Smooth muscle cell (in vitro differentiated cells): ENCODE results near the gene ABL1. TPM values are rescaled to one million over a fixed set of nuclear protein-coding genes. Genes with fewer than 3 reads are reported as not detected.

Source experiments
- DNase-seq: peaks from one replicate; lab custom pipeline; 2025; ENCODE audit not compliant: unreplicated experiment; lab: John Stamatoyannopoulos, UW
- H2AFZ ChIP-seq: fragments of 200-600 bp; sonication (generic); 2 replicates; pipeline ENCODE4 v1.6.0; 2016; ENCODE audit warnings: antibody characterized with exemption, low read depth, mild to moderate bottlenecking
- H3F3A ChIP-seq: fragments of 200-600 bp; sonication (generic); 2 replicates; pipeline ENCODE4 v1.6.0; 2017; ENCODE audit warnings: antibody characterized with exemption, low read depth
- H3K27ac ChIP-seq: fragments of 200-600 bp; sonication (generic); 2 replicates; pipeline ENCODE4 v1.5.1; 2016; ENCODE audit warnings: low read depth, mild to moderate bottlenecking
- H3K27me3 ChIP-seq: fragments of 200-600 bp; sonication (generic); 2 replicates; pipeline ENCODE4 v1.6.1; 2016; ENCODE audit warnings: low read depth, mild to moderate bottlenecking
- H3K36me3 ChIP-seq: fragments of 200-600 bp; sonication (generic); 2 replicates; pipeline ENCODE4 v1.5.1; 2016; ENCODE audit warnings: low read depth
- H3K4me1 ChIP-seq: fragments of 200-600 bp; sonication (generic); 2 replicates; pipeline ENCODE4 v1.5.1; 2016; ENCODE audit warnings: low read depth
- H3K4me2 ChIP-seq: fragments of 200-600 bp; sonication (generic); 2 replicates; pipeline ENCODE4 v1.6.0; 2016; ENCODE audit warnings: mild to moderate bottlenecking
- H3K4me3 ChIP-seq: fragments of 200-600 bp; sonication (generic); 2 replicates; pipeline ENCODE4 v1.5.1; 2016; ENCODE audit warnings: mild to moderate bottlenecking
- H3K79me2 ChIP-seq: fragments of 200-600 bp; sonication (generic); 2 replicates; pipeline ENCODE4 v1.6.0; 2016; ENCODE audit warnings: low read depth, mild to moderate bottlenecking
- H3K9ac ChIP-seq: fragments of 200-600 bp; sonication (generic); 2 replicates; pipeline ENCODE4 v1.6.0; 2016; ENCODE audit warnings: low read depth
- H3K9me3 ChIP-seq: fragments of 200-600 bp; sonication (generic); replicated peaks from 2 replicates; pipeline ENCODE4 v1.5.1; 2016; ENCODE audit warnings: low read depth
- H4K20me1 ChIP-seq: fragments of 200-600 bp; sonication (generic); 2 replicates; pipeline ENCODE4 v1.6.0; 2016; ENCODE audit warnings: low read depth
- WGBS: methylation state at CpG from one replicate; pipeline ENCODE4 v1.1.7; 2016; ENCODE audit warnings: low lambda C conversion rate; 5-methylcytosine and 5-hydroxymethylcytosine counted together
- polyA plus RNA-seq: library from polyadenylated mRNA; unstranded; fragments of >200 nt; fragmentation: Nextera tagmentation; extraction: Ambion mirVana; gene quantifications from 2 replicates; pipeline ENCODE4 v1.2.1, GENCODE V29; 2016
- total RNA-seq: library from RNA; depleted of rRNA; stranded (reverse); fragments of >200 nt; gene quantifications from 2 replicates; pipeline ENCODE4 v1.2.3, GENCODE V29; 2014
- TF ChIP-seq, protein P1 (sequence below): fragments of 200-600 bp; sonication (generic); IDR thresholded peaks from 2 replicates; pipeline ENCODE4 v1.5.1; 2017; ENCODE audit warnings: borderline replicate concordance, mild to moderate bottlenecking, antibody characterized with exemption; ENCODE audit not compliant: insufficient read depth, poor library complexity, severe bottlenecking

Gene ABL1
- total and polyA plus RNA-seq, 2 experiments from 2014 or later, result 38.2 to 51.0 TPM

DNA sequence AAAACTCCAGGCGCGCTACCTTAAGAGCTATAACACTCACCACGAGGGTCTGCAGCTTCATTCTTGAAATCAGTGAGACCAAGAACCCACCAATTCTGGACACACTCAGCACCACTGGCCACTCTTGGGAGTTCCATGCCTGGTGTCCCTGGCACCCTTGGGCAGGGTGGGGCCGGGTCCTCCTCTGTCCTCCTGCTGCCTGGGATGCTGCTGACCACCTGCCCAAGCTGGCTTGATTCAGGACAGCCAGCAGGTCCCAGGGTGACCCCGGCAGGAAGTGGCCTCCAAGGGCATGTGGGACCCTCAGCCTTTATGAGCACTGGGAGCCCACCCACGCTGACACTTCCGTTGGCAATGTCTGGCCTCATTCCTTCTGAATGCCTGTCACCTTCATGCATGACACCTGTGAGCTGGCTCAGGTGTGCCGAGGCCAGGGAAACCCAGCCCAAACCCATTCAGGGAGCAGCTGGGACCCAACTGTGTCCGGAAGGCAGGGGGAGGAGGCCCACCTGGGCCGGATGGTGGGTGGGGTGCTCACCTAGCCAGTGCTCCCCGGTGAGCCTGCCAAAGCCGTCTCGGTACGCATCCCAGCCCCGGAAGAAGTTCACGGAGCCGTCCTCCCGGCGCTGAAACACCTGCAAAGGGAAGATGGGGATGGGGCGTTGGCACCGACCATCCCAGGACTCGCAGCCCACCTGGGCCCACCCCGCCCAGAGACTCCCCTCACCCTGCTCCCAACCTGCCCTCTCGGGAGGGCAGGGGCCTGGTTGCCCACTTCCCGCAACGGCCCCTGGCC lies 76.4 kb downstream of the ABL1 start:
- no peak overlapping the region for H3K9ac ChIP-seq
- H3K4me2 ChIP-seq, result no peak overlapping the region
- 95% methylated on average over 26 of the region's 26 CpGs for WGBS
- no peak for DNase-seq
- no peak overlapping the region for H3K27ac ChIP-seq
- no peak overlapping the region for H3K4me3 ChIP-seq
- no peaks in the 10 kb centered on the region for H4K20me1 ChIP-seq
- H2AFZ ChIP-seq, result no peak overlapping the region
- TF ChIP-seq, protein P1, sequence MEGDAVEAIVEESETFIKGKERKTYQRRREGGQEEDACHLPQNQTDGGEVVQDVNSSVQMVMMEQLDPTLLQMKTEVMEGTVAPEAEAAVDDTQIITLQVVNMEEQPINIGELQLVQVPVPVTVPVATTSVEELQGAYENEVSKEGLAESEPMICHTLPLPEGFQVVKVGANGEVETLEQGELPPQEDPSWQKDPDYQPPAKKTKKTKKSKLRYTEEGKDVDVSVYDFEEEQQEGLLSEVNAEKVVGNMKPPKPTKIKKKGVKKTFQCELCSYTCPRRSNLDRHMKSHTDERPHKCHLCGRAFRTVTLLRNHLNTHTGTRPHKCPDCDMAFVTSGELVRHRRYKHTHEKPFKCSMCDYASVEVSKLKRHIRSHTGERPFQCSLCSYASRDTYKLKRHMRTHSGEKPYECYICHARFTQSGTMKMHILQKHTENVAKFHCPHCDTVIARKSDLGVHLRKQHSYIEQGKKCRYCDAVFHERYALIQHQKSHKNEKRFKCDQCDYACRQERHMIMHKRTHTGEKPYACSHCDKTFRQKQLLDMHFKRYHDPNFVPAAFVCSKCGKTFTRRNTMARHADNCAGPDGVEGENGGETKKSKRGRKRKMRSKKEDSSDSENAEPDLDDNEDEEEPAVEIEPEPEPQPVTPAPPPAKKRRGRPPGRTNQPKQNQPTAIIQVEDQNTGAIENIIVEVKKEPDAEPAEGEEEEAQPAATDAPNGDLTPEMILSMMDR, result no peak
- H3F3A ChIP-seq, result no peaks in the 10 kb centered on the region
- no peaks in the 10 kb centered on the region for H3K4me1 ChIP-seq
- no peaks in the 10 kb centered on the region for H3K27me3 ChIP-seq
- H3K9me3 ChIP-seq, result no peaks in the 10 kb centered on the region
- H3K36me3 ChIP-seq, result no peaks in the 10 kb centered on the region
- H3K79me2 ChIP-seq, result no peaks in the 10 kb centered on the region

DNA sequence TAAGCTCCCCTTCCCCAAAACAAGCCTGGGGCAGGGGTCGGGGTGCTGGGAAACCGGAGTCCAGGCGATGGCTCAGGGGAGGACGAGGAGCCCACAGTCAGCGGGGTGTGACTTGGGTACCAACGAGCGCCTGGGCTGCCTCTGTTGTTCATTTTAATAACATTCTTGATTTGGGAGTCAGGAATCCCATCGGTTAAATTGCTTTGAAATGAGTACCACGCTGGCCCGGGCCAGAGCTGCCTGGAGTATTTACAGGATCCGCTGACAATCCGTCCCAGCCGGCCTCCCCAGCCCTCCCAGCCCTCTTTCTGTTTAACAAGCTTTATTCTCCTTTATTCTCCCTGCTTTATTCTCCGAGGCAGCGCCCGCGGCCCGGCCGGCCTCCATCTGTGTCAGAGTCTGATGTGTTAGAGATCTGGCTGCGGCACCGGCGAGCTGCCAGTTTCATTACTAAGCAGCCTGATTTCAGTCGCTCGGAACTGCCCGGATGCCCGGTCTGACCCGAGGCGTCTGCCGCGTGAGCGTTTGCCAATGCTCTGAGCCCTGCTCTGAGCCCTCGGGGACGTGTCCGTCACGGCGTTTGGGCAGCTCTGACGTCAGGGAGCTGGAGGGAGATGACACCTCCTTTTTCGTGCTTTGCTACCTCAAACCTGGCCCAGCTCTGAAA lies 78.0 kb downstream of the ABL1 start:
- H3F3A ChIP-seq, result no peaks in the 10 kb centered on the region
- no peak overlapping the region for H3K4me2 ChIP-seq
- H3K9ac ChIP-seq, result no peak overlapping the region

DNA sequence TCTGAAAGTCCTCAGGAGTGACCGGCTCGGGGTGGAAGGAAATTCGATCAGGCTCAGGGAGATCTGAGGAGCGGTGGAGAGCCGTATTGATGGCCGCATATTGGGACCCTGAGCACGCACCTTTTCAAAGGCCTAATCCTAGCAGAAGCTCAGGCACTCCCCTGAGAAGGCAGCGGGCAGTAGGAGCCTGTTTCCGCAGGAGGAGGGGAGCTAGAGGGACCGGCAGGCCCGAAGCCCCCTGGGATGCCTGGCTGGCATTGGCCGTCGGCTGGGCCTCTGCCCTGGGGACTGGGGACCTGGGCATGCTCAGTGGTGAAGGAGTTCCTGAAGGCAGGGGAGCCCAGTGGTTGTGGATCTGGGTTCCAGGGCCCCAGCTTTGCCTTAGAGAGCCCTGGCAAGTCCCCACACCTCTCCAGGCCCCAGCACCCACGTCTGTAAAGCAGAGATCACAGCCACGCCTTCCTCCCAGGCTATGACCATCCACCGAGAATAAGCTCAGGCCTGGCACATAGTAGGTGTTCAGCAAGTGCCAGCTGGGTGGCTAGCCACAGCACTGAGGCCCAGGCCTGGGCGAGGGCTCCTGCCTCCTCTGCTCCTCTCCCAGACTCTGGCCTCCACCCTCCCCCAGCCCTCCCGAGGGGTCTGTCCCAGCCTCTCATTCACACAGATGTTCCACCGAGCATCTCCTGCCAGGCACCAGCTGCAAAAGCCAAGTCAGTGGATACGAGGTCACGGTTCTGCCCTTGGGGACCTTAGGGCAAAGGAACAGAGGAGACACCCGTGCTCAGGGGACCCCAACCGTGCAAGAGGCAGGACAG lies 78.8 kb downstream of the ABL1 start:
- no peaks in the 10 kb centered on the region for H3K79me2 ChIP-seq
- H2AFZ ChIP-seq, result no peak overlapping the region
- no peak overlapping the region for H3K27ac ChIP-seq
- no peak for DNase-seq
- H3K27me3 ChIP-seq, result no peaks in the 10 kb centered on the region
- TF ChIP-seq, protein P1, result no peak
- no peaks in the 10 kb centered on the region for H3K9me3 ChIP-seq
- no peaks in the 10 kb centered on the region for H3K4me1 ChIP-seq
- no peak overlapping the region for H3K4me2 ChIP-seq
- H4K20me1 ChIP-seq, result no peaks in the 10 kb centered on the region
- H3F3A ChIP-seq, result no peaks in the 10 kb centered on the region
- H3K36me3 ChIP-seq, result no peaks in the 10 kb centered on the region
- no peak overlapping the region for H3K4me3 ChIP-seq
- H3K9ac ChIP-seq, result no peak overlapping the region
- 82% methylated on average over 23 of the region's 23 CpGs for WGBS

More for the DNA sequence above, 78.0 kb downstream of the ABL1 start:
- DNase-seq, result no peak
- no peaks in the 10 kb centered on the region for H3K9me3 ChIP-seq
- H3K27me3 ChIP-seq, result no peaks in the 10 kb centered on the region
- no peaks in the 10 kb centered on the region for H3K79me2 ChIP-seq
- H2AFZ ChIP-seq, result no peak overlapping the region
- H3K4me3 ChIP-seq, result no peak overlapping the region
- no peaks in the 10 kb centered on the region for H3K36me3 ChIP-seq
- TF ChIP-seq, protein P1, result no peak
- no peaks in the 10 kb centered on the region for H4K20me1 ChIP-seq
- 86% methylated on average over 38 of the region's 38 CpGs for WGBS
- H3K4me1 ChIP-seq, result no peaks in the 10 kb centered on the region
- no peak overlapping the region for H3K27ac ChIP-seq
